H7 (cell line): ENCODE data around the gene FAM20A. TPM values are rescaled to one million over a fixed set of nuclear protein-coding genes. Genes with fewer than 3 reads are reported as not detected.
"Not testable (repeated sequence)": the region's sequence is repeated elsewhere in the genome, so short reads cannot be mapped to it uniquely, and the experiment has no call there.

Experiments used
- DNase-seq: peaks from one replicate; pipeline ENCODE4 v3.0.0; 2012
- H3K27me3 ChIP-seq: 2 replicates; pipeline ENCODE4 v1.6.0; 2011; ENCODE audit warnings: mild to moderate bottlenecking, low read length; ENCODE audit not compliant: control insufficient read depth, insufficient read depth
- H3K36me3 ChIP-seq: replicated peaks from 2 replicates; pipeline ENCODE4 v1.5.1; 2011; ENCODE audit warnings: low read length; ENCODE audit not compliant: control insufficient read depth, insufficient read depth
- H3K4me3 ChIP-seq: 2 replicates; pipeline ENCODE4 v1.5.1; 2011; ENCODE audit warnings: low read depth, mild to moderate bottlenecking, control low read depth, low read length, moderate library complexity; ENCODE audit not compliant: insufficient read depth
- total RNA-seq: library from RNA; depleted of rRNA; stranded (reverse); fragments of >200 nt; shearing (Covaris generic); gene quantifications from 2 replicates; pipeline ENCODE4 v1.2.3, GENCODE V29; 2014

Gene FAM20A
- total RNA-seq, 1 experiment from 2014 or later, result 20.5 TPM

DNA sequence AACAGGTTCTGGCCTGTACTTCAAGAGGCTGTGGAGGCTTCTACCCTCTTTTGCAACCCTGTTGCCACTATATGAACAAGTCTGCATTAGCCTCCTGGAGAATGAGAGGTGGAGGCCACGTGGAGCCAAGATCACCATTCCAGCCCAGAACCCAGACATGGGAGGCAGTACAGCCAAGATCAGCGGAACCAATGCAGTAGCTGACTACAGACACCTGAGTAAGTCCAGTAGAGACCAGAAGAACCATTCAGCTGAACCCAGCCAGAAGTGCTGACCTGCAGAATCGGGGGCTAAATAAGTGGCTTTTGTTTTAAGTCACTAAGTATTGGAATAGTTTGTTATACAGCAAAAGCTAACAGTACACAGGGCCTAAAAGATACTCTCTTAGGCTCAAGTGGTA, 12.1 kb downstream of the FAM20A start:
- no peak for DNase-seq
- Histone ChIP-seq H3K4me3 (no peak overlapping the region), H3K27me3 (no peaks in the 10 kb centered on the region), H3K36me3 (no peaks in the 10 kb centered on the region)

DNA sequence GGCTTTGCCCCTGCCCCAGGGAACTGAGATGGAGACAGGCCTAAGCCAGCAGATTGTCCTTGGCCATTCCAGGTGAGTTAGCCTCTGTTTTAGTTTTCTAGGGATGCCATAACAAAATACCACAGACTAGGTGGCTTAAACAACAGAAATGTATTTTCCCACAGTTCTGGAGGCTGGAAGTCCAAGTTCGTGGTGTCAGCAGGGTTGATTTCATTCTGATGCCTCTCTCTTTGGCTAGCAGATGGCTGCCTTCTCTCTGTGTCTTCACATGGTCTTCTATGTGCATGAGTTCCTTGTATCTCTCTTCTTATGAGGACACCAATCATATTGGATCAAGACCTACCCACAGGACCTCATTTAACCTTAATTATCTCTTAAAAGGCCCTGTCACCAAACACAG, 12.8 kb downstream of the FAM20A start:
- no peaks in the 10 kb centered on the region for H3K36me3 ChIP-seq
- no peak overlapping the region for H3K4me3 ChIP-seq
- no peaks in the 10 kb centered on the region for H3K27me3 ChIP-seq

DNA sequence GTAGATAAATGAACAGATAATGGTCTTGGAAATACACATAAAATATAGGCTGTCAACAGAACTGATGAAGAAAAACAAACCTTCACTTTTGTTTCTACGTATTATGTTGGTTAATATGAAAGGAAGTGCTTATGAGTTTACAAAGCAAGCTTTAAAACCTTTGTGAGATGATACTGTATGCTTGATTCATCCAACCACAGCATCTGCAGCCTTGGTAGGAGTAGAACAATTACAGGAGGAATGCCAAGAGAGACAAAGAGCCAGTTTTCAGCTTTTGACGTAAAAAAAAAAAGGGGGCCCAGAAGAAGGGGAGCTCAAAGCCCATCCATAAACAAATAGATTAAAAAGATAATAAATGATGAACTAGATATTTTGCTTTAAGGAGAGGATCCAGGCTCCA, 13.3 kb downstream of the FAM20A start:
- DNase-seq, result no peak
- H3K36me3 ChIP-seq, result no peaks in the 10 kb centered on the region
- H3K27me3 ChIP-seq, result no peaks in the 10 kb centered on the region
- H3K4me3 ChIP-seq, result no peak overlapping the region

More for the DNA sequence above, 12.8 kb downstream of the FAM20A start:
- DNase-seq, result no peak

DNA sequence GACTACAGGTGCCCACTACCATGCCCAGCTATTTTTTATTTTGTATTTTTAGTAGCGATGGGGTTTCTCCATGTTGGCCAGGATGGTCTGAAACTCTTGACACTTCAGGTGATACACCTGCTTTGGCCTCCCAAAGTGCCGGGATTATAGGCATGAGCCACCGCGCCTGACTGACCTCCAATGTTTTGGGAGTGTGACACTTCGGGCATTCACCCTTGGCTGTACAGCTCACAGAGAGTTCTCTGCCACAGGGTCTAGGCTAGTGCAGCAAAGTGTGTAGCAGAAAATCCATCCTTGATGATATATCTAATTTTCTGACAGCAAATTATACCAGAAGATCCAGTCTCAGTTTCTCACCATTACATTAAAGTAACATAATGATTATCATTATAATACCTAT, 14.1 kb downstream of the FAM20A start:
- H3K36me3 ChIP-seq, result no peaks in the 10 kb centered on the region
- no peak overlapping the region for H3K4me3 ChIP-seq
- H3K27me3 ChIP-seq, result no peaks in the 10 kb centered on the region
- DNase-seq, result no peak

DNA sequence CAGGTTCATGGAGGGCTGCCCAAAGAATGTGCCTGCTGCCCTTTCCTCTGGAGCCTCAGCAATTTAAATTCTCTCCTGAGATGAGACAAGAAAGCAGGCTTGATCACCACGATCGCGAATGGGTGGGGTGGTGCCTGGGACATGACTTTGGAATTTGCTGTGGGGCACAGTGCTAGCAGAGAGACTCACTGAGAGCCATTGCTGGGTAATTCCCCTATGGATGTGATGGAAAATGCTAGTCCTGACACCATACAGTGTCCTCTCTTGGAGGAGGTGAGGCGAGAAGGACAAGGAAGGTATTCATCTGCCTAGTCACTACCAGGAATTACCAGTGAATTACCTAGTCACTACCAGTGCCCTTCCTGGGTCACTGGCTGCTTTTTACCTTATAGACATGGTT, 15.5 kb downstream of the FAM20A start:
- no peak for DNase-seq
- no peak overlapping the region for H3K4me3 ChIP-seq
- H3K27me3 ChIP-seq, result no peaks in the 10 kb centered on the region
- no peaks in the 10 kb centered on the region for H3K36me3 ChIP-seq

DNA sequence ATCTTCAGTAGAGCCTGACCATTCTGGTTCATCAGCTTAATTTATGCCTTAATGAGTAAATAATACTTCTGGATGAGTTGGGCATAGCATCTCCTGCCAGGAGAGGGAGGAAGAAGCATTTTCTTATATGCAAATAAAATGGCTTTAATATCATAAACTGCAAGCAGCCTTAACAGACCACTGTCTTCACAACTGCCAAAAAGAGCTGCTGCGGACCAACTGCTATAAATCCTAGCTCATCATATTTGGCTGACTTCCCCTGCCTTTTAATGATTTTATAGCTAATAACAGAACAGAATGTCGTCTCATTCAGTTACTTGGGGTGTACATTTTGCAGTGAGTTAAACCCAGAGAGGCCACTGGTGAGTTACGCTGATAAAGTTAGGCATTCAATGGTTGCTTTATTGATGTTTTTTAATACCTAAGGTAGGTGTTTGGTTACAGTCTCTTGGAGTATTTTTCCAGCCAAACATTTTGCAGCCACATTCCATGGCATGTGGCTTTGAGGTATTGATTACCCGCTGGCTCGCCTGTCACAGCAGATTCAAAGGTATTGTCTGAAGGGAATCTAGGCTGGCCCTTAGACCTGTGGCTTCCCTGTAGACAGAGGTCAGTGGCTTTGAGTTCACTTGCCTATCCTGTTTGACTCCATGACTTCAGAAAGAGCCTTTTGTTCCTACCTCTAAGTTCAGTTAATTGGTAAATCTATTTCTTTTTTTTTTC, 16.4 kb downstream of the FAM20A start:
- no peaks in the 10 kb centered on the region for H3K27me3 ChIP-seq
- H3K36me3 ChIP-seq, result no peaks in the 10 kb centered on the region
- no peak overlapping the region for H3K4me3 ChIP-seq
- no peak for DNase-seq

DNA sequence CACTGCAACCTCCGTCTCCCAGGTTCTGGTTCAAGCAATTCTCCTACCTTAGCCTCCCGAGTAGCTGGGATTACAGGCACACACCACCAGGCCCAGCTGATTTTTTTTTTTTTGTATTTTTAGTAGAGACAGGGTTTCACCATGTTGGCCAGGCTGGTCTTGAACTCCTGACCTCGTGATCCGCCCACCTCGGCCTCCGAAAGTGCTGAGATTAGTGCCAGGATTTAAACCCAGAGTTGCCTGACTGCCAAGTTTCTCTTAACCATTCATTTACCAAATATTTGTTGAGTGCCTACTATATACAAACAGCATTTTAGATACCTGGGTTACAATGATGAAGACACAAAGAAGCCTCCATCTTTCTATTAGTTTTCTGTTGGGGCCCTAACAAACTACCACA, 18.3 kb downstream of the FAM20A start:
- H3K4me3 ChIP-seq, DNase-seq, H3K36me3 ChIP-seq, H3K27me3 ChIP-seq: not testable (repeated sequence)

DNA sequence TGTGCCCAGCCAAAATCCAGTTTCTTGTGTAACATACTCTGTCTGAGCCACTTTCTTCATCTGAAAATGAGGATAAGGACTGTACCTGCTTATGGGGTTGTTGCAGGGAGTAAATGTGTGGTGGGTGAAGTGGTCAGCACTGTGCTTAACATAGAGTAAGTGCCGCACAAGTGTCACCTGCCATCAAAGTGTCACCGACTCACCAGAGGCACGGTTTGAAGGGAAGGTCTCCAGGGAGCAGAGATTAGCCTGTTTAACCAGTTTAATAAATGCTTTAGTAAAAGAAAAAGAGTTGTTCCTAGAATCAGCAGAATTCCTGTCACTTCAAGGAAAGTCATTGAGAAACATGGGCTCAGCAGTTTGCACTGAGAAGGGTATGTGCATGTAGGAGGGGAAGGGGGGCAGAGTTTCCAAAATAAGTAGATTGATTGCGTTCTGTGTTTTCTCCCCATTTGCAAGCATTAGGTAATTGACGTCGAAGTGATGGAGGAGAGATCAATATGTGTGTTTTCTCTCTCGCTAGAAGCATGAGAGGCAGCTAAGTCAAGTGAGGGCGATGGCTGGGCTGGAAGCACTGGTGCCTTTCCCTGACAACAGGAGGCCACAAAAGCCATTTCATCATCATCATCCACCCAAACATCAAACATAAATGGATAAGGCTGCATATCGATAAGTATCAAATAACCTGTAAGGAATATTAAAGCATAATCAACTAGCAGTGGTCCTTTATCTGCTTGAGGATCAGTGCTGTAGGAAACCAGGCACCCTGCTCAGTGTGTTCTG, 19.1 kb downstream of the FAM20A start:
- H3K4me3 ChIP-seq, result no peak overlapping the region
- no peaks in the 10 kb centered on the region for H3K36me3 ChIP-seq
- DNase-seq, result no peak
- no peaks in the 10 kb centered on the region for H3K27me3 ChIP-seq

DNA sequence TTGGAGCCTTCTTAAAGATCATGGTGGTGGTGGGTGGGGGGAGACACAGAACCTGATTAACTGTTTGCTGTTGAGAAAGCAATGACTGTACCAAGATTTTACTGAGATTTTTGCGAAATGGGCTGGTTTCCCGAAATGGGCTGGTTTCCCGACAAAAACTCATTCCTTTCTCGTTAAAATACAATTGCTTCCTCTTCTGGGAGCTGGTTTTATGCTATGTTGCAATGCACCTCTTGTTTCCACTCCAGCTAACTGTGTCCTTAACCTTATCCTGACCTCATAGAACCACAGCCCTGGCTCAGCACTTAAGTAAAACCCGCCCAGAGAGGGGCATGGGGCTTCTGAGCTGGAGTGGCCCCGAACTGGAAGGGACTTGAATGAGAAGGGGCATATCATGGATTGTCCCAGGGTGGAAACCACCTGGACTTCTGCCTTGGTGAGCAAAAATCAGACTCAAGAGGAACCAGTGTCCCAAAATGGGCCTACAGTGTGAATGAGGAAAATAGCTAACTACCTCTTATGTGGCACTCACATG, 20.9 kb downstream of the FAM20A start:
- no peak overlapping the region for H3K4me3 ChIP-seq
- H3K27me3 ChIP-seq, result no peaks in the 10 kb centered on the region
- DNase-seq, result no peak
- H3K36me3 ChIP-seq, result no peaks in the 10 kb centered on the region

DNA sequence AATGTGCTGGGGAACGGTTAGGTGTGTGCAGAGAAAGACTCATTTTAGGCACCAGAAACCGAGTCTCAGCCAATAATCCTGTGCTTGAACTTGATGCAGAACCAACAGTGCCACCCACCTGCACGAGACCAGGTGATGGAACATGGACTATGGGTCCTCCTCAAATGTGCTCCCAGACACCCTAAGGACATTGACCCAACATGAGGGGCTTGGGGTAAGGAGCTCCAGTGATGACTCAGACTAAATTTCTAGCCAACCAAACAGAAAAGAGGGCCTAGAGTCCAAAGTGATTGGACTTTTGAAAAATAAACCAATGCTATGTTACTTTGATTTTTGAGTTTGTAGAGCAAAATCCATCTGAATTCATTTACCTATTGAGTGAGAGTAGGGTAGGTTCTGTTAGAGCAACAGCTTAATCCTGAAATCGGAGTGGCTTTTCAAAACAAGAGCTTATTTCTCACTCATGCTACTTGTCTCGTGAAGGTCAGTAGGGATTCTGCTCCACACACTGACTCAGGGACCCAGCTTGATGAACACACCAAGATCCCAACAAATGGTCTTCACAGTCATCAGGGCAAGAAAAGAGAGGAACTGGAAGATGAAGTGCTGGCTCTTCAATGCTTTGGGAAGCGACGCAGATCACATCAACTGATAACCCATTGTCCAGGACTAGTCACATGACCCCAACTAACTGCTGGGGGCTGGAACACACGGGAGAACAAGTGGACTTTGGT, 21.8 kb downstream of the FAM20A start:
- Histone ChIP-seq H3K36me3 (no peaks in the 10 kb centered on the region), H3K4me3 (no peak overlapping the region), H3K27me3 (no peaks in the 10 kb centered on the region)
- DNase-seq, result no peak

DNA sequence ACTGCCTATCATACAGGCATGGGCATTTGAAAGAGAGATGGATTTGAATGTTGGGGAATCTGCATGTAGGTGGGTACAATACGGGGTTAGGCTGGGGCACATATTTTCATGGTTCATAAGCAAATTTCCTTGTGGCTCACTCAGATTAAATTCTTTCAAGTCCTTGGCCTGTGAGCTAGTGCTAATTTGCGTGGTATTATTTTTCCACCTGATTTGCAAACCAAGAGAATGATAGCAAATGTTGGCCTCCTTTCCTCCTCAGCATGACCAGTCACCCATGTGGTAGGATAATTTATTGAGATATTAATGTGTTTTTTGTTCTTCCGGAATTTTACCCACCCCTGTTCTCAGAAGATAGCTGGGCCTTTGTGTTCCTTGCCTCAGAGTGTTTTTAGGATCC, 22.9 kb downstream of the FAM20A start:
- no peaks in the 10 kb centered on the region for H3K36me3 ChIP-seq
- no peak for DNase-seq
- H3K27me3 ChIP-seq, result no peaks in the 10 kb centered on the region
- no peak overlapping the region for H3K4me3 ChIP-seq

DNA sequence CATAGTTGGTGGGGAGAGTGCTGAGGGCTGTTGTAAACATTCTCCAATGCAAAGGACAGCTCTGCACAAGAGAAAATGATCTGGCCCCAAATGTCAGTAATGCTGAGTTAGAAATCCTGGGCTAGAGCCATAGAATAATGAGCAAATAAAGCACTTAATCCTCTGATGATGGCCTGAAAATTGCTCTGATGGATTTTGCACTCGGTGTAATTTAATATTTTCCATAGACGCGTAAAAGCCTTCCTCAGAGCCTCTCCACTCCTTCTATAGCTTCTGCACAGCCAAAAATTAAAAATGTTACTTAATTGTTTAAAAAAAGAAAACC, 23.7 kb downstream of the FAM20A start:
- Histone ChIP-seq H3K4me3 (no peak overlapping the region), H3K27me3 (no peaks in the 10 kb centered on the region), H3K36me3 (no peaks in the 10 kb centered on the region)
- no peak for DNase-seq

DNA sequence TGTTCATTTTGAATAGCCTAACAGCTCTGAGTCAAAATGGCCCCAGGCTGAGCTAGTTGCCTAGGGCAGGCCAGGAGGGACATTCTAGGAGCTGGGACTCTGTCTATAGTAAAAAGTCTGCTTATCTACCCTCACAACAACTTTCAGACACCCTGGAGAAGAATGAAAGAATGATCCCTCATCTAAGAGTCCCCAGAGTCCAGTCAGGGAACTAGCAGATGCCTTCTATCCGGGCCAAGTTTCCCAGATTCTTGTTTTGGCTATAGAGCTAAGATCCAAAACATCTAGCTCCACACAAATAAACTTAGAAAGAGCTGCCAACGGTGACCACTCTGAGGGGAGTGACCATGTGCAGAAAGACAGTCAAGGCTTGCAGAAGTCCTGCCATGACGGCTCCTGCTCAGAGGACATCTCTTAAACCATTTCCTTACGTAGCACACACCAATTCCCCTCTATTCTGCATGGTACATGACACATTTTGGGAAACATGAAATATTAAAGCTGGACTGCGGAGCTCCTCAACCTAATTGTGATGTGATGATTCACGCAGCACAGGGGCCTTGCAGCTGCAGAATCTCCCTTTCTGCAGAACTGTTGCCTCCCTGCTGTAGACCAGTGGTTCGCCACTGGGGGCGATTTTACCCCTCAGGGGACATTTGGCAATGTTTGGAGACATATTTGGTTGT, 24.2 kb downstream of the FAM20A start:
- no peak overlapping the region for H3K4me3 ChIP-seq
- H3K27me3 ChIP-seq, result no peaks in the 10 kb centered on the region
- no peaks in the 10 kb centered on the region for H3K36me3 ChIP-seq
- no peak for DNase-seq

DNA sequence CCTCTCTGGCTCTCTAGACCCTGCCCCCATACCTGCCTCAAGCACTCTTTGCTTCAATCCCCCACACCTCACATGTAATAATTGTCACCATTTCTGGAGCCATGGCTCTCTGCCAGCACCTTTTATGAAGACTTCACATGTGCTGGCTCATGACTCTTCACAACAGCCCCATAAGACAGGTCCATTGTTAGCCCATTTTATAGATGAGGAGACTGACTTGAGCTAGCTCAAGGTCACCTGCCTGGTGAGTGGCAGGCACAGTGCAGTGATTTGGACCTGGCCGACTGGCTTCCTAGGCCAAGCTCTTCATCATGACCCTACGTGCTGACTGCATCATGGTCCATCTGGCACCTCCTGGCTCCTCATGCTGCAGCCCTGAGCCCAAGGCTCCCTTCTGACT, 25.0 kb downstream of the FAM20A start:
- Histone ChIP-seq H3K27me3 (no peaks in the 10 kb centered on the region), H3K4me3 (no peak overlapping the region)
- no peak for DNase-seq

More for the DNA sequence above, 25.0 kb downstream of the FAM20A start:
- H3K36me3 ChIP-seq, result no peaks in the 10 kb centered on the region
